Measurements from ENCODE around the gene ARHGAP25.
"Not testable (repeated sequence)": the region's sequence is repeated elsewhere in the genome, so short reads cannot be mapped to it uniquely, and the experiment has no call there.

Gene ARHGAP25

GRCh38 chr2:68800517-68800916 is 65.9 kb downstream of the ARHGAP25 start:
- DNase-seq, result no peak

- DNase-seq, result not testable (repeated sequence)
These were observed 67.5 kb downstream of the ARHGAP25 start for GRCh38 chr2:68802161-68802560.

- no peak for DNase-seq
These were observed 70.4 kb downstream of the ARHGAP25 start for GRCh38 chr2:68805025-68805424.

DNA sequence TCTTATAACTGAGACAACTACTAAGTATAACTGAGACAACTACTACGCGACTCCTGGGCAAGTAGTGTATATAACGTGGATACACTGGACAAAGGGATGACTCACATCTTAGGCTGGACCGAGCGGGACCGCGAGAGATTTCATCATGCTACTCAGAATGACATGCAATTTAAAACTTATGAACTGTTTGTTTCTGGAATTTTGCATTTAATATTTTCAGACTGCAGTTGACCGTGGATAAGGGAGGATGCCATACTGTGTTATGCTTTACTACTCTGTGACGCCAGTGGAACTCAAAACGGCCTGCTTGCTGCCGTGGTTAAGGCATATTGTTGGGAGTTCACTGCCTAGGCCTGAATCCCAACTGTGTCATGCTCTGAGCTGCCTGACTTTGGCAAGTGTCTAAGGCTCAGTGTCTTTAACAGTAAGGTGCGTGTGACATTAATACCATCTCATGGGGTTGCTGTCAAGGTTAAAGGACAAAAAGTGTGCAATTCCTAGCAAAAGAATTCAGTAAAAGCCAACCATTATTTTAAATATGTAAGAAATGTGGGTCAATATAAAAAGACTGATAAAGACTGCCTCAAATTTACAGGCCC is 72.0 kb downstream of the ARHGAP25 start:
- no peak for DNase-seq

DNA sequence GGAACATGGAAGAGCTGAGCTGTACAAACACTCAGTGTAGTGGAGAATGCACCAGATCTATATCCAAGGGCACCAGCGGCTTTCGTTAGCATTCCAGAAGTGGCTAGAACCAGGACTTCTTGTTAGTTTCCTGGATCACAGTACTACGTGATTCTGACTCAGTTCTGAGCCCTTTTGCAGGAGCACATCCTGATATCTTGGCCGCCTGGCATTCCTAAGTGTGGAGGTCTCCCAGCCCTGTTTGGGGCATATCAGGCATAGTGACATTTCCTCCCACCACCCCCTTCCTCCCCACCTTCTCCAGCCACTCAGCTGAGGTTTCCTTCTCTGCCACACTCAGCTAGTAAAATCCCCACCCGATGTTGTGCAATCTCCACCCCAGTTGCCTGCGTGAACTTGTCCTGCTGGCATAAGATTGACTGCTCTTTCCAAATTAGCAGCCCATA is 73.2 kb downstream of the ARHGAP25 start:
- DNase-seq, result no peak

DNA sequence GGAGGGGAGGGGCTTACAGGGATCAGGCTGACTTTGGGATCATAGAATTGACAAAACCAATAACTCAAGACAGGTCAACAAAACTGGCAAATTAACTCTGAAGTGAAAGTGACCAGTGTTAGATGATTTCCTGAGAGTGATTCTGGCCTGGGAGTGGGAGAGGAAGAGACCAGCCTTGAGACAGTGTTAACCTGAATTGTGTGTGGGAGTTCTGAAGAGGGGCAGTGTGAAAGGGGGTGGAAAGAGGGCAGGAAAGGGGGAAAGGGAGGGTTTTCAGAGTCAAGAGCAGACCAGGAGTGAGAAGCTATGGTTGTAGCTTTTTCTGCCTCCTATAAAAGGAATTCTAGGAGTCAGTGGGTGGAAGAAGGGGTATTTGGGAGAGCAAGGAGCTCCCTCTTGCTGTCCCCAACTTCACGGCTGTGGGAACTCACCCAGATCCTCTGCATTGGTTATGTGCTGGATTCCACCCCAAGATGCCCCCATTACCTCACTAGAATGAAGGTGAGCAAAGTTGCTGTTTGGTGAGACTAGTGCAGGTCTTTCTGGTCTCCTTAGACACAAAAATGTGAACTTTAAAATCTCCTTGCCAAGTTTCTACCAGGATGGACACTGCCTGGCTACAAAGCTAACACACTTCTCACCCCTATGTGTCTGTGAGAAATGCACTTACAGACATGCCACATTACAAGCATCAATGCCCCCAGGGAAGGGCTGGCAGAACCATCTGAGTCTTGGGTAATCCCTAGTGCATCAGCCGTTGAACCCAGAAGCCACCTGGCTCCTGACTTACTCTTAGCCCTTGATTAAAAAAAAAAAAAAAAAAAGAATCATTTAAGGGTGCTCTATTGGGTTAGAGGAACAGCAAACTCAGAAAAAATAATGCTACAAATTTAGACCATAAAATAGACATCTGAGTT is 75.0 kb downstream of the ARHGAP25 start:
- no peak for DNase-seq

DNA sequence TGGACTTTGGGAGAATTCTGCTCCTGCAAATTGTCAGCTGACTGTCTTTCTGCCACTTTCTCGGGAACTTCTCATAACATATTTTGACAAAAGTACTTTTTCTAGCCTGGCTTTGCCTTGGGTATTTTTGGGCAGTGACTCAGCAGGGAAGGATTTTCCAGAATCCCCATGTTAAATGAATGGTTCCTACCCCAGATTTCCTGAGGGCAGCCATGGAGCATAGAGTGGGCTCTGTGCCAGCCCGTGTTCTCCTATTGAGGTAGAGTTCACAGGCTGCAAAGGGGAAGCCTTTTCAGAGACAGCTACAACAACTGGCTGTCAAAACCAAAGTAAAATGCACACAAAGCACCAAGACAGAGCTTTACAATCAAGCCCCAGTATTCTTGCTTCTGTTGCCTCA is 76.8 kb downstream of the ARHGAP25 start:
- DNase-seq, result no peak

DNA sequence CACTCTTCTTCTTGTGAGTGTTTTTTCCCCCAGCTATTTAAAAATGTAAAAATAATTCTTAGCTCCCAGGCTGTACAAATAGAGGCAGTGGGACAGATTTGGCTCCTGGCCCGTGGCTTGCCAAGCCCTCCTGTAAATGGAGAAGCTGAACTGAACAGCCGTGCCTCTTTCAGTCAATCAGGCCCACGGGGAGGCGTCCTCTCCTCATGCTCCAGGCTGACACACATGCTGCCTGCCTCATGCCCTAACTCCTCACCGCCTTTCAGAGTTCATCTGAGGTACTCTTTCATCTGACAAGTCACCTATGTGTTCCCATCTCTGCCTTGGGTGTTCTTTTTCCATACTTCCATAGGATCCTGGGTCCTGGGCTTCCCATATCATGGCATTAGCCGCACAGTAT is 77.6 kb downstream of the ARHGAP25 start:
- DNase-seq, result no peak

- DNase-seq, result no peak
These were observed 79.0 kb downstream of the ARHGAP25 start for GRCh38 chr2:68813596-68813995.

DNA sequence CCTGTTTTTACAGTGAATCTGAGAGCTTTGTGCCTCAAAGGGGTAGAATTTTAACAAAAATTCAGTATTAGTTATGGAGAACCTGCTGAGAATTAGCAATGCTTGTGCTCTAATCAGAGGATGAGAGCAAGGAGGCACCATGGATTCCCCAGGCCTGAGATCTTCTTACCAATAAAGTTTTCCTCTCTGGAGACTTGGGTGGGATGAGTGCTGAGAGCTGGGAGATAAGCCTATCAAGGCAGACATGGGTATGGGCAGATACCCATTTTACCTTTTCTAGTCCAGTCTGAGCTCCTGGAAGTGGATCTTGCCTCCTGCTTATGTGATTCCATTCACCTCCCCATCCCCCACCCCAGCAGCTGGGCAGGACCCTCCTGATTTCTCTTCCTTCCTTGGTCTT is 82.7 kb downstream of the ARHGAP25 start:
- no peak for DNase-seq

DNA sequence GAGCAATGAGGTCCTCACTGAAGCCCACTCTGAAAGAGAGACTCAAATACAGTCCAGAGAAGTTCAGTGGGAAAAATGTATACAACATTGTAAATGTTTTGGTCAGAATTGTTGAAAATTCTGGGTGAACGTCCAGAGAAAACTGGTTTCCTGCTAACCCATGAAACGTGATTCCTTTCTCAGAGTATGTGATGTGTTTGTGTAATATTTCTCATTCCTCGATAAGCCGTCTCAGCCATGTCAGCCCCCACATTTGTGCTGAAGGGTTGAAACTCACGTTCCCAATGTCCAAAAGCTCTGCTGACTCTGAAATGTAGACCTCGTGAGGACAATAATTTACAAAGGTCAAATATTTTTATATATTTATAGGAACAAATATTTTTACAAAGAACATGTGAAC is 84.9 kb downstream of the ARHGAP25 start:
- no peak for DNase-seq

DNA sequence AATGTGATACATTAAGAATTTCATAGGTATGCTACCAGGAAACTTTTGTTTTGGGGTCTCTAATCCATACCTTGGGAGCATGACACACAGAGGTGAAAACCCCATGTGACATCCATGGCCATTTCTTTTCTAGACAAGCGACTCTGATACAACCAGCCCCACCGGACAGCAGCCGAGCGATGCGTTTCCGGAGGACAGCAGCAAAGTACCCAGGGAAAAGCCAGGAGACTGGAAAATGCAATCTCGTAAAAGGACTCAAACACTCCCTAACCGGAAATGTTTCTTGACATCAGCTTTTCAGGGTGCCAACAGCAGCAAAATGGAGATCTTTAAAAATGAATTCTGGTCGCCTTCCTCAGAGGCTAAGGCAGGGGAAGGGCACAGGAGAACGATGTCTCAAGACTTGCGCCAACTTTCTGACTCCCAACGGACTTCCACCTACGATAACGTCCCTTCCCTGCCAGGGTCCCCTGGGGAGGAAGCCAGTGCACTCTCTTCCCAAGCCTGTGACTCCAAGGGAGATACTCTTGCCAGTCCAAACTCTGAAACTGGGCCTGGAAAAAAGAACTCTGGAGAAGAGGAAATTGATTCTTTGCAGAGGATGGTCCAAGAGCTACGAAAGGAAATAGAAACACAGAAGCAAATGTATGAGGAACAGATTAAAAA is 87.7 kb downstream of the ARHGAP25 start:
- DNase-seq, result no peak

DNA sequence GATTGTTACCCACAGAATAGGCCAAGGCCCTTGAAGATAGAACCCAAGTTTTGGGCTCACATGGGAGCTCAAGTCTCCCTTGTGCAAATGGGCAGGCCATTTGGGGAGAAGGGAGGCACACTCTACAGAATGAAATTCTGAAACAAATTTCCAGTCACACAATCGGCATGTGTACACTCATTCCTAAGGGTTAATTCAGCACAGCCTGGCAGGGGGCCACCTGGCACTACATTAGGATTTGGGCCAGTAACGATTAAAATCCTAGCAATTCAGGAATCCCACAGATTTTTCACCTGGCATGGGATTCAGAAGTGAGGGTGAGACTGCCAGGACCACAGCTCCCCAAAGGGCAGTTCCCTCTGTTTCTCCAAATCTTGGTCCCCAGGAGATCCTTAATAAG is 90.2 kb downstream of the ARHGAP25 start:
- DNase-seq, result no peak

DNA sequence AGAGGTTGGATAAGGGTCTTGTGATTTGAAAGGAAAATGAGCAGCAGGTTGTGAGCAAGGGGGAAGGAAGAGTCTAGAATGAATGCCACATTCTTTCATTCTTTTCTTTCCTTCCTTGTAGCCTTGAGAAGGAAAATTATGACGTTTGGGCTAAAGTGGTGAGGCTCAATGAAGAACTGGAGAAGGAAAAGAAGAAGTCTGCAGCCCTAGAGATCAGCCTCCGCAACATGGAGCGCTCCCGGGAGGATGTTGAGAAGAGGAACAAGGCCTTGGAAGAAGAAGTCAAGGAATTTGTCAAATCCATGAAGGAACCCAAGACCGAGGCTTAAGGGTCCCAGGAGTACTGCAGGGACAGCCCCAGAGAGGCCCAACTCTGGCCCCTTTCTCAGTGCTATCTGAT is 91.3 kb downstream of the ARHGAP25 start:
- DNase-seq, result no peak

GRCh38 chr2:68827666-68828065 is 93.1 kb downstream of the ARHGAP25 start:
- DNase-seq, result no peak

DNA sequence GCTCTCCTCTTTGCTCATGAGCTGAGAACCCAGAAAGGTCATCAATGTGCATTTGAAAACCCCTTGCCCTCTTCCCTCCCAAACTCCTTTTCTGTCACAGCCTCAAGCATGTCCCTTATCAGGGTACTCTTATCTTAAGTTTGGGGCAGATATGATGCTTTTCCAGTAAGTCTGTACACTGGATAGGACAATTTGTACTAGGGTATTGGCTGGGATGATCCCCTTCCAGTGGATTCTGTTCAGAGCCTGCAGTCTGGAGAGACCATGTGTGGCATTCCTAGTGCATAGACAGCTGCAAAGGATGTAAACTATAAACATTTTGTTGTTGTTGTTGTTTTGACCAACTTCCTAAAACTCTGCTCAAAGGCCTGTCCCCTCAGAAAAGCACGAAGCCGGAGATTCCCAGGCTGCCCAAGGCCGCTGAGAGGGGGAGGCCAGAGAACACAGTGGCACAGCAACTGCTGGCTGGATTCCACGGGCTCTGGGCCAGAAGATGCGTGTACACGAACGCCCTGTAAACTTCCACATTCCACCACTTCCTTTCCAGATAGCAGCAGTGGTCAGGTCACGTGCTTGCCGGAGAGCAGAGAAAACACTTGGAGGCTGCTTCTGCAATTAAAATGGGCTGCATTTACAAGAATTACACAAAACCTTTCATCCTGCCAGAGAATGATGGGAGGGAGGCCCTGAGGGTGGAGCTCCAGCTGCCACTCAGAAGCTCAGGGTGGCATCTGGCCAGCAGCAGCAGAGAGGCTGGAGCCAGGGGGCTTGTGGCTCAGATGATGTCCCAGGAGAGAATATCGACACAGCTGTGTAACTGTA is 94.5 kb downstream of the ARHGAP25 start:
- peak; percentile 15 to 73 for DNase-seq

DNA sequence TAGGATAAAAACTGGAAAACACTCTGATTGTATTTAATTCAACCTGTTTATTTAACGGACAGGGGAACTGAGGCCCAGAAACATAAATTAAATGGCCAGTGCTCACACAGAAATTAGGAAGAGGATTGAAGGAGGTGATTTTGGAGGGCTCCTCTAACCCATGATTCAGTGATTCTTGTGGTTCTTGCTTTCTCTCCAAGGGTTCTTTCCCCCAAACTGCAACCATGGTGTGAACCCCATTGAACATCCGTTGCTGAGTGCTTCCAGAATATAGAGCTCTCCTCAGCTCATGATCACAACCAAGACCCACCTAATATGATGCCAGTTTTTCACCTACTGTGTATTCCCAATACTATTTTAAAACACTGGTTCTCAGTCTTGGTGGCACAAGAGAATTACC is 95.1 kb downstream of the ARHGAP25 start:
- no peak for DNase-seq

GRCh38 chr2:68831686-68832232 is 97.1 kb downstream of the ARHGAP25 start:
- DNase-seq, result no peak

DNA sequence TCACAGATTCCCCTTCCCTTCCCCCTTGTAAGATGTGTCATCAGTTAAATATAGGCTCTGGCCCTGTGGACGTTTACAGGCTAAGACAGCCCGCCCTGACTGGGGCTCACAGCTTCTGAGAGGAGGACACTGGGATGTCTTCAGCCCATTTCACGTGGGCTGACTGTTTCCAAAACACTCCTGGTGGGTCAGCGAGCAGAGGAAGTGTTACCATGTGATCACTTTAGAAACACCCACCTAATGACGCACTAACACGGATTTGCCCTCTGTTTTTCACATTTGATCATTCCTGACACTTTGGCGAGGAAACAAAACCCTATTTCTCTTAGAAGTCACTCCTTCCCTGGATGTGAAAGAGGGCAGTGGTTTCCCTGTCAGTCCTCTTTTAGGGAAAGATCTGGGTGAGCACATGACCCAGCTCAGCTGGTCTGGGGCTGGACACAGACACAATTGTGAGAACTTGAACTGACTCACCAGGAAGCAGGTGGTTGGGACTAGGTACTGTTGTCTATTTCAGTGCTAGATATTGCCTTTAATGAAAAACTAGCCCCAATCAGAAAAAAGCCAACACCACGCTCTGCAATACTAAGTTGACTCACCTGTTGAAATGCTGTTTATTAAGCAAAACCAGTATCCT is 97.7 kb downstream of the ARHGAP25 start:
- no peak for DNase-seq

DNA sequence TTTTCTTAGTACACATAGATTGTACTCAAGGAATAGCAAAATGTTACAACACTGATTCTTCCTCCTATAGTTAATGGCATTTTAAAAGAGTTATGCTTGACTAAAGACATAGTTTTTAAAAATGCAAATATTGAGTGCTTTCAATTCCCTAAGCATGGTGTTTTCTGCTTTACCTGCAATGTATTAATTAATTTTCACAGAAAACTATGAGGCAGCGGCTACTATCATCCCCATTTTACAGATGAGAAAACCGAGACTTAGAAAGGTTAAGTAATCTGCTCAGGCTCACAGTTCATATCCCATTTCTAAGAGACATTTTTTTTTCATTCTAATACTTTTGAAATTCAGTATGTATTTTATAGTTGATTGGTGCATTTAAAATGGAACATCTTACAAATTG is 98.6 kb downstream of the ARHGAP25 start:
- DNase-seq, result no peak

GRCh38 chr2:68834737-68835376 is 100.2 kb downstream of the ARHGAP25 start:
- DNase-seq, result no peak

- no peak for DNase-seq
These were observed 101.0 kb downstream of the ARHGAP25 start for GRCh38 chr2:68835621-68836020.
